GM23248 (cell line): Measurements from ENCODE around the gene HDAC8. TPM values are rescaled to one million over a fixed set of nuclear protein-coding genes. Genes with fewer than 3 reads are reported as not detected.
"Not testable (repeated sequence)": the region's sequence is repeated elsewhere in the genome, so short reads cannot be mapped to it uniquely, and the experiment has no call there.

ENCODE experiments used
- DNase-seq: peaks from one replicate; pipeline ENCODE4 v3.0.0-alpha.2; 2015
- H2AFZ ChIP-seq: fragments of 200-600 bp; sonication (generic); 2 replicates; pipeline ENCODE4 v1.6.1; 2016; ENCODE audit warnings: antibody characterized with exemption
- H3F3A ChIP-seq: fragments of 200-600 bp; sonication (generic); 2 replicates; pipeline ENCODE4 v1.6.1; 2016; ENCODE audit warnings: mild to moderate bottlenecking, antibody characterized with exemption, mixed run types; ENCODE audit not compliant: insufficient read depth
- H3K27ac ChIP-seq: fragments of 200-600 bp; sonication (generic); 2 replicates; pipeline ENCODE4 v1.5.1; 2016; ENCODE audit warnings: mild to moderate bottlenecking
- H3K27me3 ChIP-seq: fragments of 200-600 bp; sonication (generic); replicated peaks from 2 replicates; pipeline ENCODE4 v1.6.1; 2016; ENCODE audit warnings: mild to moderate bottlenecking; ENCODE audit not compliant: insufficient read depth
- H3K36me3 ChIP-seq: fragments of 200-600 bp; sonication (generic); 2 replicates; pipeline ENCODE4 v1.6.1; 2016; ENCODE audit warnings: low read depth, mild to moderate bottlenecking
- H3K4me1 ChIP-seq: fragments of 200-600 bp; sonication (generic); 2 replicates; pipeline ENCODE4 v1.6.1; 2016; ENCODE audit warnings: mild to moderate bottlenecking; ENCODE audit not compliant: insufficient read depth
- H3K4me2 ChIP-seq: fragments of 200-600 bp; sonication (generic); one replicate; pipeline ENCODE4 v1.6.1; 2016; ENCODE audit warnings: mild to moderate bottlenecking; ENCODE audit not compliant: unreplicated experiment
- H3K4me3 ChIP-seq: fragments of 200-600 bp; sonication (generic); 2 replicates; pipeline ENCODE4 v1.5.1; 2016; ENCODE audit warnings: mild to moderate bottlenecking
- H3K79me2 ChIP-seq: fragments of 200-600 bp; sonication (generic); 2 replicates; pipeline ENCODE4 v1.6.1; 2016; ENCODE audit warnings: mild to moderate bottlenecking; ENCODE audit not compliant: insufficient read depth
- H3K9ac ChIP-seq: fragments of 200-600 bp; sonication (generic); 2 replicates; pipeline ENCODE4 v1.6.1; 2016; ENCODE audit warnings: mild to moderate bottlenecking
- H3K9me2 ChIP-seq: fragments of 200-600 bp; sonication (generic); 2 replicates; pipeline ENCODE4 v1.6.1; 2016; ENCODE audit warnings: mixed run types, mild to moderate bottlenecking, moderate library complexity; ENCODE audit not compliant: insufficient read depth
- H3K9me3 ChIP-seq: fragments of 200-600 bp; sonication (generic); one replicate; pipeline ENCODE4 v1.6.1; 2017; ENCODE audit warnings: low read depth
- H4K20me1 ChIP-seq: fragments of 200-600 bp; sonication (generic); 2 replicates; pipeline ENCODE4 v1.6.0; 2016; ENCODE audit not compliant: insufficient read depth
- EZH2 ChIP-seq: fragments of 200-600 bp; sonication (generic); IDR thresholded peaks from 2 replicates; pipeline ENCODE4 v1.6.1; 2018; ENCODE audit warnings: antibody characterized with exemption, mild to moderate bottlenecking; ENCODE audit not compliant: insufficient read depth, poor library complexity, severe bottlenecking
- EZH2phosphoT487 ChIP-seq: fragments of 200-600 bp; sonication (generic); IDR thresholded peaks from 2 replicates; pipeline ENCODE4 v1.6.1; 2018; ENCODE audit warnings: antibody characterized with exemption, moderate library complexity, mild to moderate bottlenecking, low read depth; ENCODE audit not compliant: insufficient read depth
- WGBS, 2 experiments: methylation state at CpG; one replicate each; pipeline ENCODE4 v1.1.6; 2015 to 2017; ENCODE audit warnings: low lambda C conversion rate in 2 of 2, low coverage in 1 of 2; ENCODE audit errors: missing lambda C conversion rate in 2 of 2; 5-methylcytosine and 5-hydroxymethylcytosine counted together
- in situ Hi-C: fragments of 300-500 bp; cut with MboI; formaldehyde crosslinking; loops from 2 replicates; pipeline ENCODE4 v1.15.0; 2020
- polyA plus RNA-seq: library from polyadenylated mRNA; unstranded; fragments of >200 nt; fragmentation: Nextera tagmentation; extraction: Ambion mirVana; gene quantifications from 2 replicates; pipeline ENCODE4 v1.2.1, GENCODE V29; 2016
- total RNA-seq: library from RNA; depleted of rRNA; stranded (reverse); fragments of >200 nt; shearing (Covaris generic); gene quantifications from 2 replicates; pipeline ENCODE4 v1.2.3, GENCODE V29; 2014

Gene HDAC8
- total and polyA plus RNA-seq, 2 experiments from 2014 or later: 20.0 to 20.4 TPM

- Histone ChIP-seq H3K27me3 (no peaks in the 10 kb centered on the region), H3K4me1 (peaks cover 16% of the 10 kb centered on the region), H3K36me3 (peaks cover 23% of the 10 kb centered on the region), H3K9me2 (no peaks in the 10 kb centered on the region), H3K4me3 (no peak overlapping the region), H2AFZ (no peak overlapping the region), H3K9ac (no peak overlapping the region), H3F3A (peaks cover 8% of the 10 kb centered on the region; the same call in 1 of the 2 replicates), H3K27ac (no peak overlapping the region), H3K79me2 (peaks cover 10% of the 10 kb centered on the region), H3K4me2 (no peak overlapping the region), H3K9me3 (no peaks in the 10 kb centered on the region), H4K20me1 (no peaks in the 10 kb centered on the region)
- 61 to 67% methylated on average over 6 of the region's 6 CpGs for WGBS, 2 experiments
- TF ChIP-seq EZH2phosphoT487 (0 out of 2 replicates have a peak, but pooled peaks have one; percentile 72), EZH2 (no peak)
- peak; percentile 46 for DNase-seq
- in situ Hi-C loops: no loop called here
Observed at GRCh38 chrX:72568406-72569092, 4.1 kb downstream of the HDAC8 start.

- Histone ChIP-seq H3K4me2 (no peak overlapping the region), H3K9me3 (no peaks in the 10 kb centered on the region), H3K27me3 (no peaks in the 10 kb centered on the region), H3K36me3 (peaks cover 23% of the 10 kb centered on the region), H2AFZ (no peak overlapping the region), H3F3A (peaks cover 8% of the 10 kb centered on the region; the same call in 1 of the 2 replicates), H3K27ac (no peak overlapping the region), H4K20me1 (no peaks in the 10 kb centered on the region), H3K79me2 (no peaks in the 10 kb centered on the region), H3K9me2 (no peaks in the 10 kb centered on the region), H3K4me3 (no peak overlapping the region), H3K9ac (no peak overlapping the region), H3K4me1 (peaks cover 16% of the 10 kb centered on the region)
- DNase-seq: no peak
- 97% methylated on average over 2 of the region's 2 CpGs for WGBS, 2 experiments
- in situ Hi-C loops: no loop called here
- TF ChIP-seq EZH2 (no peak), EZH2phosphoT487 (no peak)
Observed at GRCh38 chrX:72566448-72566847, 6.2 kb downstream of the HDAC8 start.

- H3K27me3 ChIP-seq, H3F3A ChIP-seq, H3K9me3 ChIP-seq, H3K4me1 ChIP-seq, H3K4me3 ChIP-seq, H3K4me2 ChIP-seq, H3K9ac ChIP-seq, DNase-seq, H2AFZ ChIP-seq, H3K36me3 ChIP-seq, in situ Hi-C loops, H4K20me1 ChIP-seq, H3K9me2 ChIP-seq, H3K27ac ChIP-seq: not testable (repeated sequence)
- 93% methylated on average over 19 of the region's 28 CpGs; no CpG with 5 or more reads in 1 of the 2 experiments for WGBS, 2 experiments
- peaks cover 21% of the 10 kb centered on the region; the same call in 1 of the 2 replicates for H3K79me2 ChIP-seq
Observed at GRCh38 chrX:72559655-72560054, 13.0 kb downstream of the HDAC8 start.

- H3K36me3 ChIP-seq: no peaks in the 10 kb centered on the region
- TF ChIP-seq EZH2phosphoT487 (no peak), EZH2 (no peak)
- no peaks in the 10 kb centered on the region for H3F3A ChIP-seq
- no peak overlapping the region for H3K4me2 ChIP-seq
- H3K9me2 ChIP-seq: no peaks in the 10 kb centered on the region
- WGBS, 2 experiments: 56 to 81% methylated on average over 4 to 16 of the region's 16 CpGs
- H3K27me3 ChIP-seq: no peaks in the 10 kb centered on the region
- H4K20me1 ChIP-seq: no peaks in the 10 kb centered on the region
- no peak for DNase-seq
- no peak overlapping the region for H3K4me3 ChIP-seq
- H3K9me3 ChIP-seq: no peaks in the 10 kb centered on the region
- no peak overlapping the region for H2AFZ ChIP-seq
- H3K79me2 ChIP-seq: peaks cover 21% of the 10 kb centered on the region; the same call in 1 of the 2 replicates
- in situ Hi-C loops: no loop called here
- no peak overlapping the region for H3K9ac ChIP-seq
- H3K27ac ChIP-seq: no peak overlapping the region
- no peaks in the 10 kb centered on the region for H3K4me1 ChIP-seq
Observed at GRCh38 chrX:72554448-72555140, 18.0 kb downstream of the HDAC8 start.

GRCh38 chrX:72552443-72552842 lies 20.2 kb downstream of the HDAC8 start:
- H3K27ac ChIP-seq, H3K4me2 ChIP-seq, in situ Hi-C loops, H3K36me3 ChIP-seq, H3K4me3 ChIP-seq, H3K9me3 ChIP-seq, H3K9ac ChIP-seq, H3K9me2 ChIP-seq, H2AFZ ChIP-seq, H3K27me3 ChIP-seq, H4K20me1 ChIP-seq, H3K4me1 ChIP-seq, DNase-seq, H3F3A ChIP-seq: not testable (repeated sequence)
- peaks cover 21% of the 10 kb centered on the region; the same call in 1 of the 2 replicates for H3K79me2 ChIP-seq
- 96 to 100% methylated on average over 6 of the region's 6 CpGs for WGBS, 2 experiments
